Stimulated activated CD4-positive, alpha-beta T cell treated with anti-CD3 and anti-CD28 coated beads, Interleukin-15, amount 100 ng/mL, for 24 hours (primary cell): ENCODE data around the gene TPD52L2.
A peak's percentile ranks its signal among the peaks of the same experiment; 100 is the strongest.

Source experiments
- DNase-seq: peaks from one replicate; pipeline ENCODE4 v3.0.0-alpha.2; 2020

The TPD52L2 gene

GRCh38 chr20:63864978-63865640, at the start of gene TPD52L2:
Gene TPD52L2, plus strand, starts transcription at chr20:63865270. Its CDS starts 96 bp downstream, at chr20:63865366.
- peak; percentile 99 for DNase-seq

- DNase-seq, result no peak
These were observed 49.3 kb upstream of the TPD52L2 start for GRCh38 chr20:63815615-63816253.

- DNase-seq, result no peak
These were observed 45.7 kb upstream of the TPD52L2 start for GRCh38 chr20:63819224-63819921.

GRCh38 chr20:63821811-63822210, 43.3 kb upstream of the TPD52L2 start:
- DNase-seq, result no peak

GRCh38 chr20:63822276-63822696, 42.8 kb upstream of the TPD52L2 start:
- DNase-seq, result no peak

- DNase-seq, result no peak
These were observed 41.3 kb upstream of the TPD52L2 start for GRCh38 chr20:63823691-63824311.

- no peak for DNase-seq
These were observed 39.5 kb upstream of the TPD52L2 start for GRCh38 chr20:63825331-63826118.

- DNase-seq, result no peak
These were observed 38.3 kb upstream of the TPD52L2 start for GRCh38 chr20:63826753-63827152.

- DNase-seq, result no peak
These were observed 36.9 kb upstream of the TPD52L2 start for GRCh38 chr20:63828124-63828523.

GRCh38 chr20:63828545-63828944, 36.5 kb upstream of the TPD52L2 start:
- DNase-seq, result no peak

GRCh38 chr20:63828951-63829350, 36.1 kb upstream of the TPD52L2 start:
- DNase-seq, result no peak

- no peak for DNase-seq
These were observed 35.5 kb upstream of the TPD52L2 start for GRCh38 chr20:63829603-63829944.

- DNase-seq, result no peak
These were observed 34.9 kb upstream of the TPD52L2 start for GRCh38 chr20:63829945-63830835.

GRCh38 chr20:63830841-63831588, 34.1 kb upstream of the TPD52L2 start, which contains the start of gene ZBTB46:
Gene ZBTB46, minus strand, starts transcription at chr20:63831264. Its CDS starts 40,507 bp downstream, at chr20:63790757.
- DNase-seq, result peak; percentile 62

GRCh38 chr20:63831646-63831992, 33.5 kb upstream of the TPD52L2 start:
- no peak for DNase-seq

- DNase-seq, result no peak
These were observed 32.9 kb upstream of the TPD52L2 start for GRCh38 chr20:63831993-63832686.

- DNase-seq, result no peak
These were observed 31.1 kb upstream of the TPD52L2 start for GRCh38 chr20:63833776-63834490.

- DNase-seq, result no peak
These were observed 30.6 kb upstream of the TPD52L2 start for GRCh38 chr20:63834491-63834880.

- no peak for DNase-seq
These were observed 29.8 kb upstream of the TPD52L2 start for GRCh38 chr20:63835021-63835858.
